ENCODE data around the gene FOSL2. TPM values are rescaled to one million over a fixed set of nuclear protein-coding genes. Genes with fewer than 3 reads are reported as not detected.
A peak's percentile ranks its signal among the peaks of the same experiment; 100 is the strongest.

FOSL2 gene
- total RNA-seq, 1 experiment from 2014 or later = 141 TPM

- no peak overlapping the region for H3K4me3 Mint-ChIP-seq (ENCODE audit: unreplicated experiment)
- no peaks in the 10 kb centered on the region for H3K27me3 Mint-ChIP-seq (ENCODE audit: insufficient read depth, unreplicated experiment)
- ChIA-PET CTCF (interaction anchor here (0.5 to 2.1 kb wide), 21 partner anchors 11 to 747 kb away, joined by 3 to 8 read pairs (median 3); no protein-coding TSS in a partner anchor), POLR2A (interaction anchor here (0.6 to 1.3 kb wide), 3 partner anchors 29 to 41 kb away, joined by 3 to 7 read pairs (median 3); no protein-coding TSS in a partner anchor)
- no peaks in the 10 kb centered on the region for H3K36me3 Mint-ChIP-seq (ENCODE audit: insufficient read depth, unreplicated experiment)
- peak; percentile 68 for DNase-seq (ENCODE audit: unreplicated experiment)
- intact Hi-C loops (cut with micrococcal nuclease) = loop anchor here (1.0 to 2.0 kb wide), 4 partner anchors 46 to 749 kb away; no protein-coding TSS in a partner anchor
- H3K27ac Mint-ChIP-seq (ENCODE audit: low read depth, unreplicated experiment) = no peak overlapping the region
- H3K9me3 Mint-ChIP-seq (ENCODE audit: unreplicated experiment) = no peaks in the 10 kb centered on the region
- TF ChIP-seq CTCF (IDR thresholded peaks at IDR 0.05; ENCODE audit: unreplicated experiment) = peak; percentile 94
- H3K4me1 Mint-ChIP-seq (ENCODE audit: insufficient read depth, unreplicated experiment) = peaks cover 31% of the 10 kb centered on the region
- no TSS peak for BruUV-seq (replicated peaks)
Measured at GRCh38 chr2:28452534-28453081, 60.0 kb downstream of the FOSL2 start.

- intact Hi-C loops (cut with micrococcal nuclease) = loop anchor here (2.0 kb wide), 1 partner anchor 47 kb away; no protein-coding TSS in a partner anchor
- Mint-ChIP-seq H3K4me1 (ENCODE audit: insufficient read depth, unreplicated experiment) (peaks cover 23% of the 10 kb centered on the region), H3K27ac (ENCODE audit: low read depth, unreplicated experiment) (no peak overlapping the region), H3K9me3 (ENCODE audit: unreplicated experiment) (no peaks in the 10 kb centered on the region), H3K4me3 (ENCODE audit: unreplicated experiment) (no peak overlapping the region), H3K36me3 (ENCODE audit: insufficient read depth, unreplicated experiment) (no peaks in the 10 kb centered on the region), H3K27me3 (ENCODE audit: insufficient read depth, unreplicated experiment) (no peaks in the 10 kb centered on the region)
- no TSS peak for BruUV-seq (replicated peaks)
- ChIA-PET POLR2A (interaction anchor here (1.0 to 1.3 kb wide), 2 partner anchors 39 to 42 kb away, joined by 3 to 7 read pairs; no protein-coding TSS in a partner anchor), CTCF (interaction anchor here (0.6 to 2.1 kb wide), 20 partner anchors 10 to 748 kb away, joined by 3 to 8 read pairs (median 3); no protein-coding TSS in a partner anchor)
- no peak for TF ChIP-seq CTCF (IDR thresholded peaks at IDR 0.05; ENCODE audit: unreplicated experiment)
- no peak for DNase-seq (ENCODE audit: unreplicated experiment)
Measured at GRCh38 chr2:28453396-28453795, 60.7 kb downstream of the FOSL2 start.

GRCh38 chr2:28454016-28454930 lies 61.6 kb downstream of the FOSL2 start:
- Mint-ChIP-seq H3K9me3 (ENCODE audit: unreplicated experiment) (no peaks in the 10 kb centered on the region), H3K27ac (ENCODE audit: low read depth, unreplicated experiment) (peak overlapping the region; percentile 9), H3K4me3 (ENCODE audit: unreplicated experiment) (no peak overlapping the region), H3K27me3 (ENCODE audit: insufficient read depth, unreplicated experiment) (no peaks in the 10 kb centered on the region), H3K36me3 (ENCODE audit: insufficient read depth, unreplicated experiment) (no peaks in the 10 kb centered on the region), H3K4me1 (ENCODE audit: insufficient read depth, unreplicated experiment) (peaks cover 16% of the 10 kb centered on the region)
- ChIA-PET POLR2A (interaction anchor here (1.2 kb wide), 1 partner anchor 57 kb away, joined by 6 read pairs; no protein-coding TSS in a partner anchor), CTCF (interaction anchor here (0.6 to 2.1 kb wide), 7 partner anchors 32 to 770 kb away, joined by 3 to 8 read pairs (median 4); no protein-coding TSS in a partner anchor)
- BruUV-seq (replicated peaks) = no TSS peak
- no peak for TF ChIP-seq CTCF (IDR thresholded peaks at IDR 0.05; ENCODE audit: unreplicated experiment)
- DNase-seq (ENCODE audit: unreplicated experiment) = no peak
- intact Hi-C loops (cut with micrococcal nuclease) = no loop called here

- H3K9me3 Mint-ChIP-seq (ENCODE audit: unreplicated experiment) = peaks cover 3% of the 10 kb centered on the region
- ChIA-PET POLR2A (no interaction called here), CTCF (no interaction called here)
- DNase-seq (ENCODE audit: unreplicated experiment) = no peak
- BruUV-seq (replicated peaks) = no TSS peak
- TF ChIP-seq CTCF (IDR thresholded peaks at IDR 0.05; ENCODE audit: unreplicated experiment) = no peak
- H3K27me3 Mint-ChIP-seq (ENCODE audit: insufficient read depth, unreplicated experiment) = no peaks in the 10 kb centered on the region
- intact Hi-C loops (cut with micrococcal nuclease) = no loop called here
- peaks cover 5% of the 10 kb centered on the region for H3K4me1 Mint-ChIP-seq (ENCODE audit: insufficient read depth, unreplicated experiment)
- H3K36me3 Mint-ChIP-seq (ENCODE audit: insufficient read depth, unreplicated experiment) = no peaks in the 10 kb centered on the region
- no peak overlapping the region for H3K4me3 Mint-ChIP-seq (ENCODE audit: unreplicated experiment)
- no peak overlapping the region for H3K27ac Mint-ChIP-seq (ENCODE audit: low read depth, unreplicated experiment)
Measured at GRCh38 chr2:28457237-28457636, 64.6 kb downstream of the FOSL2 start.

Measured in MCF 10A (cell line).